ENCODE data around the gene MYO5C.
A peak's percentile ranks its signal among the peaks of the same experiment; 100 is the strongest.
"Not testable (repeated sequence)": the region's sequence is repeated elsewhere in the genome, so short reads cannot be mapped to it uniquely, and the experiment has no call there.

MYO5C gene

DNA sequence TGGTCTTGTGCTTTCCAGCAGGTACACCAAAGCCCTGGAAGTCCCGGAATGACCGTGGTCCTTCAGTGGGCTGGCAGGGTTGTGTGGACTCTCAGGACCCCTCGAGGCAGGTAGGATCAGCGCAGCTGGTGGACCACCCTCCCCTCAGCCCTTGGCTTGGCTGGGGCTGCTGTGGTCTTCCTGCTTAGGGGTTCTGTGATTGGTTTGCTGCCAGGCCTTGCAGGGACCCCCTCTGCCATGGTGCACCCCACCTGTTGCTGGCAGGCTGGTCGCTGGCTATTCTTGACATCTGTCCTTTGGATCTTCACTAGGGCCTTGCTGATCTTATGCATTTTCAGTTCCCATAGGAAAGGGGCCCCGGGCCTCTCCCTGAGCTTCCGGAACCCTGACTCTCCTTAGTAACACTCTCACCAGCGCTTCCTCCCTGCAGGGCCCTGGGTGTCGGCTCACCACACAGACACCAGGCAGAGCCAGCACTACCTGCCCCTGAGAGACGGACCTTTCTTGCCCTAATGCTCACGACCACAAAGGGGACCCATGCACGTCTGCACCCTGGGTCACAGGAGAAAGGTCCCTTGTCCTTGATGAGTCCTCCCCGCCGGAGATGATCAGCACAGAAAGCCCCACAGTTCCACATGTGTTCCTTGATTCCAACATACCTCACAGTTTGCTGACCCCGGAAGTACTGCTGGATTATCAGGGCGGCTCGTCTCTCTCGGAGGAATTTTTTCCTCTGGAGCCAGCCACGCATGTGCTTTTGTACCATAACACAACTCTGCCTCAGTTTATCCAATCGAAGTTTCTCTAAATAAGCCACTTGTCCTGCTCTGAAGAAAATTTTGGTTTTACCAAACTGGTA, 51.7 kb downstream of the MYO5C start:
- no peak for DNase-seq

- DNase-seq = no peak
Observed at GRCh38 chr15:52243286-52243685, 52.3 kb downstream of the MYO5C start.

DNA sequence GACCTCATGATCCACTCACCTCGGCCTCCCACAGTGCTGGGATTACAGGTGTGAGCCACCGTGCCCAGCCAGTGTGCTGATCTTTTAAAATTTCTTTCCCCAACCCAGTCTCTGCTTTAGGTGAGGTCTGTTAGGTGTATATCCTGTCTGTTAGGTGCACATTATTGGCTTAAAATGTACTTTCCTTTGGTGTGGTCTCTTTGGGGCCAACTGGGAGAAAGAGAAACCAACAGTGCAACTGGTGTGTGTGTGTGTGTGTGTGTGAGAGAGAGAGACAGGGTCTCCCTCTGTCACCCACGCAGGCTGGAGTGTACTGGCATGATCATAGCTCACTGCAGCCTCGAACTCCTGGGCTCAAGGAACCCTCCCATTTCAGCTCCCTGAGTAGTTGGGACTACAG, 54.1 kb downstream of the MYO5C start:
- DNase-seq = no peak

GRCh38 chr15:52240166-52240565, 55.4 kb downstream of the MYO5C start:
- no peak for DNase-seq

DNA sequence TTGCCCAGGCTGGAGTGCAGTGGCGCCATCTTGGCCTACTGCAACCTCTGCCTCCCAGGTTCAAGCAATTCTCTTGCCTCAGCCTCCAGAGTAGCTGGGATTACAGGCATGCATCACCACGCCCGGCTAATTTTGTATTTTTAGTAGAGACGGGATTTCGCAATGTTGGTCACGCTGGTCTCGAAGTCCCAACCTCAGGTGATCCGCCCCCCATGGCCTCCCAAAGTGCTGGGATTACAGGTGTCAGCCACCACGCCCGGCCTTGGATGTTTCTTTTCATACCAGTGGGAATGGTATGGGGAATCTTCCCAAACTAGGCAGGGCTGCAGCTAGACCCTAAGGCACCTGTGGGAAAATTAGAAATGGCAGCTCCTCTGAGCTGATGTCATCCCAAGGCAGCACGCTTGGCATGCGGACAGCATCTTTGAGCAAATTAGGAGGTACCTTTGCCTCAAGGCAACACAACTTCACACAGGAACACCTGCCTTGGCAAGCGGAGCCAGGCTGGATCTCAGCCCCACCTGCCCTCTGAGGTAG, 56.5 kb downstream of the MYO5C start:
- not testable (repeated sequence) for DNase-seq

DNA sequence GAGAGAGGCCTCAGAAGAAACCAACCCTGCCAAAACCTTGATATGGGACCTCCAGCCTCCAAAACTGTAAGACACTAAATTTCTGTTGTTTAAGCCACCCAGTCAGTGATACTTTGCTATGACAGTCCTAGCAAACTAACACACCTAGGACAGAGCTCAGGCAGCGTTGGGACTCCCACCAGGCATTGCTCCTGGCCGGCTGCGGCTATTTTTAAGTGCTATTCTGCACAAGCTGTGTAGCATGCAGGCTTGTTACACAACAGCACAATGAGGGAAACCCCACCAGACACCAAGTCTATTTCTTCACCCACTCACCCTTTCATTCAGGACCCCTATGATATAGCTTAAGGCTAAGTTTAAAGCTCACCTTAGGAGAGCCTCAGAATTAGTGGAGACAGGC, 57.5 kb downstream of the MYO5C start:
- no peak for DNase-seq

DNA sequence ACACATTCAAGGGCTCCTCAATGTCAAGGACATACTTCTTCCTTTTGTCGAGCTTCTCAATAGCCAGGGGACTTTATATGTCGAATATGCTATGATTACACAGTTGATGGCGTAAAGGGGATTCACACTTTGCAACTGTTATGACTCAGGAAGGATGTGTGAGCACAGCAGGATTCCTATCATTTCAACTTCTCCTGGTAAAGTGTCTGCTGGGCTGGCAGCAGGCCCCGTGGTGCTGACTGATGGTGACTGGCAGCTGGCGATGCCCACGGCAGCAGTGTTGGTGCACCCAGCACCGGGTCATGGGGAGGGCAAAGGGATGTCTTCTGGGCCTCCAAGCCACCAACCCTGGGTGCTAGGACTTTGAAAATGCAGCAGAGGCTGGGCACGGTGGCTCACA, 59.6 kb downstream of the MYO5C start:
- no peak for DNase-seq

- no peak for DNase-seq
Observed at GRCh38 chr15:52234596-52235541, 60.7 kb downstream of the MYO5C start.

GRCh38 chr15:52233405-52233804, 62.2 kb downstream of the MYO5C start:
- no peak for DNase-seq

DNA sequence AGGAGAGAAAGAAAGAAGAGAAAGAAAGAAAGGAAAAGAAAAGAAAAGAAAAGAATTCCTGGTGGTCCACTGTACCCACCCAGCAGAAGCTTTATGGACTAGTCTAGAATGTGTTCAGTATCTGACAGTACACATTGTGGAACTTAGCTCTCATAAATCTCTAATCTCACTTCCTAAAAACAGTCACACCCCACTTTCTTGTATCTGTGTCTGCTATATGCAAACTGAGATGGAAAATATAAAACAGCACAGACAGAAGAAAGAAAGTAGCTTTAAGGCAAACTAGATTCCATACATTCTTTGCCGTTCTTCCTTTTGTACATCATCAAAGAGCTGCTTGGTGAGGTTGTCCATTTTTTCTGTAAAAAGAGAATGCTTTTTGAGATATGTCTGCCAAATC, 63.3 kb downstream of the MYO5C start:
- DNase-seq = no peak

DNA sequence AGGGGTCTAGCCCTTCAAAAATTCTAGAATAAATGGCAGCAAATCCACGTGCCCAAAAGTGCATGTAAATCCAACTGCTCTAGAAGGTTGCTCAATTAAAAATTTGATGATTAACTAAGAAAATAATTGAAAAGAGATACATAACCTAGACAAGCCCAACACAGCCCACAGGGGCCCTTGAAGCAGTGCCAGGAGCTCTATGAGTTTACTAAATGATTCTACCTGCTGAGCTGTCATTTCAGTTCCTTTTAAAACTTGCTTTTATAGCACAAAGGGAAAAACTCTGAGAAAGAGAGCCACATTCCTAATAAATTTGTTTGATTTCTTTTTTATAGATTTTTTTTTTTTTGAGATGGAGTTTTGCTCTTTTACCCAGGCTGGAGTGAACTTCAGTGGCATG, 65.5 kb downstream of the MYO5C start:
- no peak for DNase-seq

- no peak for DNase-seq
Observed at GRCh38 chr15:52228921-52229320, 66.7 kb downstream of the MYO5C start.

DNA sequence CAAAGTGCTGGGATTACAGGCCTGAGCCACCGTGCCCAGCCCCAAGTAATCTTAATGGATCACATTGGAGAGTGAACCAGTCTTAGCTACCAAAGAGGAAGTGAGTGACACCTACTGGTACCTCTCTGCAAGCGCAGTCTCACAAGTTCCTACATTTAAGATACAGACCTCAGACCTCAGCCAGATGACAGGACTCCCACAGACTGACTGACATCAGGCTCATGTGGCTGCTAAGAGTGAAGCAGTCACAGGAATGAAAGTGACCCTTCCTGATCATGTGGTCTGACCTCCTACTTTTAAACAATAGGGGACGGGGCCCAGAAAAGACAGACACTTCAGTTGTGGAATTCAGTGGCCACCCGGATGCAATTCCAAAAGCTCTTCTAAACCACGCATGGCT, 68.1 kb downstream of the MYO5C start:
- DNase-seq = peak; percentile 31

- no peak for DNase-seq
Observed at GRCh38 chr15:52225230-52225629, 70.4 kb downstream of the MYO5C start.

- no peak for DNase-seq
Observed at GRCh38 chr15:52224211-52224610, 71.4 kb downstream of the MYO5C start.

- DNase-seq = no peak
Observed at GRCh38 chr15:52221730-52222129, 73.9 kb downstream of the MYO5C start.

DNA sequence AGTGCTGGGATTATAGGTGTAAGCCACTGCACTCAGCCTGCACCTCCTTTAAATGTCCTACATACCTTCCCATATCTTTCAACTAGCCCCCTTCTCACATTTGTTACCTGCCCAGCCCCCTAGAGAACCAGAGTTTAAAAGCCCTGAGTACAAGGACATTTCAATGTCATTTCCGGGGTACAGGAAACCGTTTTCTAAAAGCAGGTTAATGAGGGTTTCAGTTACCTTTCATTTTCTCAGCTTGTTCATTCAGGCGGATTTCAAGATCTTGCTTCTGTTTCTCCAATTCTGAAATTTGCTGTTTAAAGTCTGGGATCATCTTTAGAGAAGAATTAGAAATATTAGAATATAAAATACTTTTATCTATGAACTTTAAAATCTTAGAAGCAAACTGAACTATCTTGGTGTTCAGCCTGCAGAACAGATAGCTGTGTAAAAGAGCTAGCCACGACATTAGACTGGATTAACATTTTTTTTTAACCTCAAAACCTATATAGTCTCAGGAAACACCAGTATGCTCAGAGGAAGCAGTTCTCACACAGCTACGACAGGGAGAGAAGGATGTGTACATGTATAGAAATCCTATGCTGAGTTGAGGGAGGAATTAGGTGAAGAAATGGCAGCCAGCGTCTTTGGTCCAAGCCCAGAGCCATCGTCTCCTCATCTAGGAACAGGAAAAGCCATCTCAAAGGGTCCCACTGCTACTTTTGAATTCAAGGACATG, 74.5 kb downstream of the MYO5C start:
- no peak for DNase-seq

DNA sequence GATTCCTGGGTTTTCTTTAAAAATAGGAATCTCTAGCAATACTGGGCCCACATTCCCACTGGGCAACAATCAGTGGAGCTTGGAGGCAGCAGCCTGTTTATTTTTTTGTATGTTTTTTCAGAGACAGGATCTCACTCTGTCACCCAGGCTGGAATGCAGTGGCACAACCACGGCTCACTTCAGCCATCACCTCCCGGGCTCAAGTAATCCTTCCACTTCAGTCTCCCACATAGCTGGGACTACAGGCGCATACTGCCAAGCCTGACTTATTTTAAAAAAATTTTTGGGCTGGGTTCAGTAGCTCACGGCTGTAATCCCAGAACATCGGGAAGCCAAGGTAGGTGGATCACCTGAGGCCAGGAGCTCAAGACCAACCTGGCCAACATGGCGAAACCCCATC, 75.4 kb downstream of the MYO5C start:
- no peak for DNase-seq

DNA sequence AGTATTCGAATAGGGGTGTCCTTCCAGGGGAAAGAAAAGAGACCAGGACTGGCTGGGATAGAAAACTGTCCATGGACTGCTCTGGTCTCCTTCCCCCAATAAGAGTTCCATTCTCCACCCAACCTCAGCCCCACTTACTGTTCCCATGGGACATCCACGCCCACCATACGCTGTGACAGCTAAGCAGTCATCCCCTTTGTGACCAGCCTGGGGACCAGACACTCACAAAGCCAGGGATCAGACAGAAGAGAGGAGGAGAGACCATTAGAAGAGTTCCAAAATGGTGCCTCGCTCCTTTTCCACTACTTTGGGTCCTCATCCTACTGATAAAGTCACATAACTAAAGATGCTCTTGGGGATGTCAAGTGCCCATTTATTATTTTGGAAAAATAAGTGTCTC, 76.8 kb downstream of the MYO5C start:
- no peak for DNase-seq

- DNase-seq = no peak
Observed at GRCh38 chr15:52218371-52218770, 77.2 kb downstream of the MYO5C start.

DNA sequence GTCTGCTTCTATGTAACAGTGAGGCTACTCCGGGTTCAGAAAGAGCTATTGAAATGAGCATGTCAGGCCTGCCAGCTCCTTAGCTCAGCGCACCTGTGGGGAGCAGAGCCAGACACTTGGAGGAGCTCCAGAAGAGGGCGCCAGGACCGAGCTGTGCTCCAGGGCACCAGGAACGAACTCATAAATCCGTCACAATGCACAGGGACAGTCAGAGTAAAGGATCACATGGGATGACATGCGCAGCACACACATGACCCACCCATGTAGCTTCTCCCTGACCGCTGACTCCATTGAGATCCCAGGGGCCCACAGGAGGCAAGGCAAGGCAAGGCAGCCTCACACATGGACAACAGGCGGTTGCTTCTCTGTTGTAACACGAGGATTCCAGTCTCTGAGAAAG, 78.4 kb downstream of the MYO5C start:
- DNase-seq = no peak

- DNase-seq = no peak
Observed at GRCh38 chr15:52214553-52214952, 81.1 kb downstream of the MYO5C start.

- DNase-seq = no peak
Observed at GRCh38 chr15:52213206-52213605, 82.4 kb downstream of the MYO5C start.

Data from right kidney (tissue), 1 donor.